IPS-18c (cell line): ENCODE measurements around the gene ANKHD1.

Source experiments
- H3K4me3 ChIP-seq: 2 replicates; pipeline ENCODE4 v1.7.0; 2013; ENCODE audit warnings: low read depth, mild to moderate bottlenecking, low read length, moderate library complexity; ENCODE audit not compliant: insufficient read depth
- H3K9me3 ChIP-seq: one replicate; pipeline ENCODE4 v1.6.1; 2013; ENCODE audit warnings: mild to moderate bottlenecking, low read length, moderate library complexity; ENCODE audit not compliant: control insufficient read depth, insufficient read depth

Gene ANKHD1

GRCh38 chr5:140367256-140368013, 34.2 kb upstream of the ANKHD1 start:
- Histone ChIP-seq H3K4me3 (no peak overlapping the region), H3K9me3 (no peaks in the 10 kb centered on the region)

DNA sequence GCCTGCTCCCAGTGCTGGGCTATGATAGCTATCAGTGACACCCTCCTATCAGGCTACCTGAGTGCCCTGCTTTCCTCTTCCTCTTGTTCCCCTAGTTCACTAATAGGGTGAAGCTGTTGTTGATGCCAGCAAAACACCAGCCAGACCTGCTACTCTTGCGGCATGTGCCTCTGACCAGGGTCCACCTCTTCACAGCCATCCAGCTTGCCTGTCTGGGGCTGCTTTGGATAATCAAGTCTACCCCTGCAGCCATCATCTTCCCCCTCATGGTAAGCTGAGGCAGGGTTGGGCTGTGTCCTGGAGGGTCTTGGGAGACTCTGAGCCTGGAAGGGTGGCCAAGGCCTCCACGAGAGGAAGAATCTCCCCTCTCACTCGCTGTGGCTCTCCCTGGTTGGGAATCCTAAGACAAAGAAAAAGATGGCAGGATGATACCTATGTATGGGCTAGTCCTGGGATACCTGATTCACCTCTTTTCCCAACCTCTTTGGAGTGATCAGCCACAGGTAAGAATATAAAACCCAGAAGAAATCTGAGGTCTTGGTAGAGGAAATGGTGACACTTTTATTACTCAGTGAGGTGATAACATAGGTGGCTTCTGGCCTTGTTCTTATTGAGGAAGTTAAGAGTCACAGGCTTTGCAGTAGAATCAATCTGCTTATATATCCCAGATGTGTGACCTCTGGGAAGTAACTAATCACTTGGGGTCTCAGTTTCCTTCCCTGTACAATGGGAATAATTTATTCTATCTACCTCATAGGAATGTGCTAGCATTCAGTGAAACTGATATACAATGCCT, 30.1 kb upstream of the ANKHD1 start:
- Histone ChIP-seq H3K9me3 (no peaks in the 10 kb centered on the region), H3K4me3 (no peak overlapping the region)

GRCh38 chr5:140372971-140373487, 28.6 kb upstream of the ANKHD1 start:
- no peak overlapping the region for H3K4me3 ChIP-seq
- no peaks in the 10 kb centered on the region for H3K9me3 ChIP-seq

GRCh38 chr5:140381351-140381750, 20.3 kb upstream of the ANKHD1 start:
- no peaks in the 10 kb centered on the region for H3K9me3 ChIP-seq
- no peak overlapping the region for H3K4me3 ChIP-seq

DNA sequence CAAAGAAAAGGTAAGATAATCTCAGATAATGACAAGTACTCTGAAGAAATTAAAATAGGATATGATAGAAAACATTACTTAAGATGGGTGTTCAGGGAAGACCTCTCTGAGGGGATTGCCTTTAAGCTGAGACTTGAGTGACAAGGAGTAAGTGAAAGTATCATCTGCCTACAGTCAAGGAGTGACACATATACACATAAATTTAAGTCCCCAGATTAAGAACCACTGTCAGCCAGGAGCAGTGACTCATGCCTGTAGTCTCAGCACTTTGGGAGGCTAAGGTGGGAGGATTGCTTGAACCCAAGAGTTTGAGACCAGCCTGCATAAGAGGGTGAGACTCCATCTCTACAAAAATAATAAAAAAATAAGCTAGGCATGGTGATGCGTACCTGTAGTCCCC, 19.7 kb upstream of the ANKHD1 start:
- H3K4me3 ChIP-seq, result no peak overlapping the region
- H3K9me3 ChIP-seq, result no peaks in the 10 kb centered on the region

- H3K9me3 ChIP-seq, result no peaks in the 10 kb centered on the region
- no peak overlapping the region for H3K4me3 ChIP-seq
These were observed 18.8 kb upstream of the ANKHD1 start for GRCh38 chr5:140382866-140383265.

- Histone ChIP-seq H3K4me3 (no peak overlapping the region), H3K9me3 (no peaks in the 10 kb centered on the region)
These were observed 18.3 kb upstream of the ANKHD1 start for GRCh38 chr5:140383300-140383699.

DNA sequence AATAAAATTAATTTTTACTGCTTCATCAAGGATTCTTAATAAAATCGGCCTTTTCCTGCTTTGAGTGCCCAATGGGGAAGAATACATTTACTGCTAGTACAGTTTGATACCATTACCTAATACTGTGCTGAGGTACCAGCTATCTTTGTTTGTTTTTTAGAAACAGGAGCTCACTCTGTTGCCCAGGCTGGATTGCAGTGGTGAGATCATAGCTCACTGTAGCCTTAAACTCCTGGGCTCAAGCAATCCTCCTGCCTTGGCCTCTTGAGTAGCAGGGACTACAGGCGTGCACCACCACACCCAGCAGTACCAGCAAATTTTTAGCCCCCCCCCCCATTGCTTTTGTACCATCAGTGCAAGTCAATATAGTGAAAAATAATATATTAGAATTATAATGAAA, 13.6 kb upstream of the ANKHD1 start:
- no peak overlapping the region for H3K4me3 ChIP-seq

DNA sequence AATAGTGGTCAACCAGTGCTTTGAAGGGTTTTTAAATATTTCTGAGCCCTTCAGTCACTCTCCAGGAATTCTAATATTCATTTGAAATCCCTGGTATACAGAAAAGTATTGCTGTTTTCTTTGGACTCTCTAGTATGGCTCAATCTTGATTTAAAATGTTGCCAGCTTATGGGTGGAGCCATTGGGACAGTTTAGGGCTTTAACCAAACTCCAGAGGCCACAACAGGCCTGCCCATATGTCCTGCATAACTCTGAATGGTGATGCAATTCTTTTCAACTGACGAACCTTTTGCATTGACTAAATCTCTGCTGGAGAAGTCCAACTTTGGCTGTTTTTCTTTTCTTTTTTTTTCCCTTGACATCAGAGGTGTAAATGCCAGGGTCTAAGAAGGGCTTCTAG, 10.3 kb upstream of the ANKHD1 start:
- Histone ChIP-seq H3K9me3 (no peaks in the 10 kb centered on the region), H3K4me3 (no peak overlapping the region)

More for the DNA sequence above, 13.6 kb upstream of the ANKHD1 start:
- no peaks in the 10 kb centered on the region for H3K9me3 ChIP-seq

GRCh38 chr5:140391732-140392131, 9.9 kb upstream of the ANKHD1 start:
- H3K4me3 ChIP-seq, result no peak overlapping the region
- no peaks in the 10 kb centered on the region for H3K9me3 ChIP-seq

DNA sequence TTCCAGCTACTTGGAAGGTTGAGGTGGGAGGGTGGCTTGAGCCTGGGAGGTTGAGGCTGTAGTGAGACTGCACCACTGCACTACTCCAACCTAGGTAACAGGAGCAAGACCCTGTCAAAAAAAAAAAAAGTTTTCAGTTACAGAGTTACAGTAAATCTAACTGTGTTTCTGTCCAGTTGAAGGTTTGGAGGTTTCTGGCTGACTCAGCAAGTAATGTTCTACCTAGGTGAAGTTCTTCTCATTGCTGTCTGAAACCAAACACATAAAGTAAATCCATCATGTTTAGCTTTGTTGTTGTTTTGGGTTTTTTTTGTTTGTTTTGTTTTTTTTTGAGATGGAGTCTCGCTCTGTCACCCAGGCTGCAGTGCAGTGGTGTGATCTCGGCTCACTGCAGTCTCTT, 7.9 kb upstream of the ANKHD1 start:
- H3K4me3 ChIP-seq, result no peak overlapping the region
- no peaks in the 10 kb centered on the region for H3K9me3 ChIP-seq

DNA sequence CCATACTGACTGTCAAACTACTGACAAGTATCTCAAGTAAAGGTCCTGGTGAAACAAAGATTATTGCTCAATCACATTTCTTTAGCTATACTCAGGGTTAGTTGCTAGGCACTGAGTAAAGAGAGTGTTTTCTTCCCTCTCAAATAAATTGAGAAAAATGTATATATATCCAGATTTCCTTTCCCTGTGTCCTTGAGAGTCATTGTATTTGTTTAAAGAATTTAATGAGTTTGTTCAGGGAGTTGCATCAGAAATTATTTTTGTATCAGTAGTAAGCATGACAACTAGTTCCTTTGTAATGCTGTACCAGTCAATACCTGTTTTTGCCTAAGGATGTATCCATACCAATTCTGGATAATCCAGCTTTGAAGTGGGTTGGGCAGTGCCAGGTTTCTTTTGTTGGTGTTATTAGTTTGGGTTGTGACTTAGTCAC, 3.2 kb upstream of the ANKHD1 start:
- Histone ChIP-seq H3K4me3 (no peak overlapping the region), H3K9me3 (no peaks in the 10 kb centered on the region)

- Histone ChIP-seq H3K9me3 (no peaks in the 10 kb centered on the region), H3K4me3 (peak overlapping the region; percentile 80)
These were observed 1.5 kb upstream of the ANKHD1 start for GRCh38 chr5:140399979-140400729.

DNA sequence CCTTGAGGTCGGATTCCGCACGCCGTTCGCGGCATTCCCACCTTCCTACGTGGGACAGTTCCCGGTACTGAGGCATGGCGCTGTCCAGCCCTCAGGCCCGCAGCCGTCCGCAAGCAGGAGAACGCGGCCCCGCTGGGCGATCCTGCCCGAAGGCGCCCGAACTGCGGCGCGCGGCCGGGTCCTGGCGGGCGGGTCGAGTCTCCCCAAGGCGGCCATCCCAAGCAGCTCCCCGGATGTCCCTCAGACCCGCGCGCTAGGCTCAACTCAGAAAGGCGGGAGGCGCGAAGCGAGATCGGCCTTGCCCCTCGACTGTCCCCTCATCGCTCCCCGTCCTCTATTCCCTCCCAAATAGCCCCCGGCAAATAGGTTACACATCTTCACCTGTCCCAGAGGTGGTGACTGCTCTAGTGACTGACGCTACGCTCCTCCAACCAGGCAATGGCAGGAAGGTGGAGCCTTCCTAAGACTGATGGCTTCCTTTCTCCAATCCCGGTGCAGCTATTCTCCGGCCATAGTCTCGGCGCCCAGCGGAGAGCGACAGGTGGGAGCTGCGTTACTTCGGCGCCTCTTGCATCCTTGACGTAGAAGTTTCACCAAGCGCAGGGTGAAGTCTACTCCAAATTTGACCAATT, 787 bp upstream of the ANKHD1 start:
- H3K9me3 ChIP-seq, result no peaks in the 10 kb centered on the region
- peak overlapping the region; percentile 80 for H3K4me3 ChIP-seq

DNA sequence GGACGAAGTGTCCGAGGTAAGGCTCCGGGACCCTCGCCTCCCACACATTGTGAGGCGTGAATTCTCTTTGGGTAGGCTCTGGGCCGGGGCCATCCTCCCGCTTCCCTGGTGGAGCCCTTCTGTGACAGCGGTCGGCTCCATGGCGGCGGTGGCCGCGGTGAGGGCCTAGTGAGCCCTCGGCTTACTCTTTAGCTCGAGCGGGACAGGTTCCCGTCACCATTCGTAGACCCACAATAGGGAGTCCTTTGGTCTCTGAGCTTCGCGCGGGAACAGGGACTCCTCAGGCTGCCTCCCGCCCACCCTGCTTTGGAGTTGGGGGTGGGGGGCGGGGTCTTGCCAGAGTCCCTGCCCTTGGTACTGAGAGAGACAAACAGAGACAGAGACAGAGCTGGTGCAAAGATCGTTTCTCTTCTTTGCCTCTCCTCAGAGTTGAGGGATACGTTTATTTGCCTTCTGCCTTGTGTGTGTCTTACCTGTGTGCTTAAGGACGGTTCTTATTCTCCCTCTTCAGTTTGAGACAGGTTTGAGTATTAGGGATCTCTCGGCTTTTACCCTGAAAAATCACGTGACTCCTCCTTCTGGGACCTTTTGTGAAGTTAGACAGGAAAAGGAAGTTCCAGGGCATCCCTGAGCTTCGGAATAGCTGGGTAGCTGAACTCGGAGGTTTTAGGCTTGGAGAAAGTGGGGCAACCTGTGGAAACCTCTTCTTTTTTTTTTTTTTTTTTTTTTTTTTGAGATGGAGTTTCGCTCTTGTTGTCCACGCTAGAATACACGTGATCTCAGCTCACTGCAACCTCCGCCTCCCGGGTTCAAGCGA, 833 bp downstream of the ANKHD1 start:
- Histone ChIP-seq H3K9me3 (no peaks in the 10 kb centered on the region), H3K4me3 (peak overlapping the region; percentile 98)

DNA sequence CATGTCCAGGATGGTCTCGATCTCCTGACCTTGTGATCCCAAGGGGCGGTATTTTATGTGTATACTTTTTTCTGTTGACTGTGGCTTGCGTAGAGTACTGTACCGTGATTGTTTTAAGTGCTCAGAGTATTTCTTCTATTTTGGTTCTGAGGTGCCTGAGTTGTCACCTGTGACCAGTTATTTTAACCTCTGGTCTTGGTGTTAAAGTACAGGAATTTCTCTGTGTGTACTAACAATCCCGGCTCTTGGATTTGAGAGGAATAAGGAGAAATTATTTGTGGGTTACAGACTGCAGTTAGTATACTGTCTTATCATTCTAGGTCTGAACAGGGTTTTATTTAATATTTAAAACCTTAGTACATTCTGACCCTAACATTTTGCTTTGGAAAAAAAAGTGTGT, 2.0 kb downstream of the ANKHD1 start:
- Histone ChIP-seq H3K4me3 (no peak overlapping the region; the same call in 1 of the 2 replicates), H3K9me3 (no peaks in the 10 kb centered on the region)
